GM19193 (cell line): ENCODE measurements around the gene KDM6A.

Experiments used
- POLR2A ChIP-seq: IDR thresholded peaks from 4 replicates; pipeline ENCODE4 v1.6.1; 2011; ENCODE audit not compliant: insufficient read depth, insufficient read length; ENCODE audit errors: extremely low read depth

KDM6A gene

GRCh38 chrX:45070116-45071007, 197.4 kb downstream of the KDM6A start:
- TF ChIP-seq POLR2A: no peak

DNA sequence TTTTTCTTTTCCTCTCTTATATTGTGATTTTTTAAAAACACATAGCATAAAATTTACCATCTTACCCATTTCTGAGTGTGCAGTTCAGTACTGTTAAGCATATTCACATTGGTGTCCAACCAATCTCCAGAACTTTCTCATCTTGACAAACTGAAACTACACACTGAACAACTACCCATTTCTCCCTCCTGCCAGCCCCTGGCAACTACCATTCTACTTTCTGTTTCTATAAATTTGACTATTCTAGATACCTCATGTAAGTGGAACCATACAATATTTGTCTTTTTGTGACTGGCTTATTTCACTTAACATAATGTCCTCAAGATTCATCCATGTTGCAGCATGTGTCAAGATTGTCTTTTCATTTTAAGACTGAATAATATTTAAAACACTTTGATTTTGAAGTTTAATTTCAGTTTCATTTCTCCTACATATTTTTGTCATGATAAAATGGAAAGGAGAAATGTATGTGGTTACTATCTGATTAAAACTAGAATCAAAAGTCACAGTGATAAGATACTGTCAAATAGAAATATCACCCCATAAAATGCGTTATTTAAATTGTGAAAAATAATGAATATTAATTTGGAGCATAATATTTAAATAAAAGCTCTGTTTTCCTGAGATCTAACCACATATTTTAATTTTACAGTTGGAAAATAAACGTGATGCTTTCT, 204.9 kb downstream of the KDM6A start:
- no peak for TF ChIP-seq POLR2A

GRCh38 chrX:45083314-45083713, 210.3 kb downstream of the KDM6A start:
- TF ChIP-seq POLR2A: no peak

DNA sequence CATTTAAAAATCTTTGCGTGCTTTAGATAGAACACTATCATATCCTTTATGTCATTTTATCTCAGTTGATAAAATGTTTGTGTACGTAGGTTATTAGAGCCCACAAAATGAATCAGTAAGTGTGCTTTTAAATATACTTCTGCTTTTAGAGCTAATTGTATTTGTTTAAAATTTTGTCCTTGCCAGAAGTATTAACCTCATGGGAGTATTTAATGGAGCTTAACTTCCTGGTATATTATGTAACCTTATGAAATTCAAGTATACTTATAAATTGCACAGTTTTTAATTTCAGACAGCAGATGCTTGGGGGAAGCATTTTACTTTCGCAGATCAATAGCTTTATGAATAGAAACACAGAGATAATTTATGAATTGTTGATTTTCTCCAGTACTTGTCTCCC, 237.5 kb downstream of the KDM6A start:
- no peak for TF ChIP-seq POLR2A

- no peak for TF ChIP-seq POLR2A
These were observed 253.2 kb downstream of the KDM6A start for GRCh38 chrX:45126158-45126557.

- no peak for TF ChIP-seq POLR2A
These were observed 256.0 kb downstream of the KDM6A start for GRCh38 chrX:45128896-45129454.

GRCh38 chrX:45133465-45133864, 260.5 kb downstream of the KDM6A start:
- TF ChIP-seq POLR2A: no peak

DNA sequence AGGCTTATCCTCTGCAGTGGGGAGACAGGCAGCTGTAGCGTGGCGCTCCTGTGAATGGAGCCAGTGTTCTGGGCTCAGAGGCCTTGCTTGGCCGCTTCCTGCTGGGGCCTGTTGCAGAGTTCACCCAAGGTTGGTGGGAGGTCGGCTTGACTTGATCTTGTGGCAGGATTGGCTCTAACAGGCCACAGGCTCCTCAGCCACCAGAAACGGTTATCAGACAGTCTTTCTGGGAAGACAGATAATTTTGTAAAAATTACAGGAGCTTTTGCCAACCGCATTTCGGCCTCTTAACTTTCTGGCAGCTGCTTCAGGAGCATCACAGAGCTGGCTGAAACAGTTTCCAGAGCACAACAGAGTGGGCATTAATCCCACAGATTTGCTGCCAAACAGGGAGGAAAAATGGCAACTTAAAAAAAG, 261.3 kb downstream of the KDM6A start:
- TF ChIP-seq POLR2A: no peak

DNA sequence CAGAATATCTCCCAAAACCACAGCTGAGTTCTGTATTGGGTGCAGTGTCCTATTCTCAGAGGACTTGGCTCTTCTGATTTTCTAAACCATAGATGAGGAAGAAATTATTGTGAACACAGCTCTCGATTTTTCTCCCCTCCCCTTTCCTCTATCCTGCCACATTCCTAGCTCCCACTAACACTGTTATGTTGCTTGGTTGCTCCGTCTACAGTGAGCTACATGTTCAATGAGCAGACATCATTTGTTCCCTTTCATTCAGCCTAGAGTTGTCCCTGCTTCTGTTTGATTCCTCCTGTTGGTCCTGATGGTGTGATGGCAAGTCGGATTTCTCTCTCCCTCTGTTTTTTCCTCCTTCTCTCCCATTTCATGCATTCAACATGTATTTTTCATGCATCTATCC, 261.8 kb downstream of the KDM6A start:
- no peak for TF ChIP-seq POLR2A

DNA sequence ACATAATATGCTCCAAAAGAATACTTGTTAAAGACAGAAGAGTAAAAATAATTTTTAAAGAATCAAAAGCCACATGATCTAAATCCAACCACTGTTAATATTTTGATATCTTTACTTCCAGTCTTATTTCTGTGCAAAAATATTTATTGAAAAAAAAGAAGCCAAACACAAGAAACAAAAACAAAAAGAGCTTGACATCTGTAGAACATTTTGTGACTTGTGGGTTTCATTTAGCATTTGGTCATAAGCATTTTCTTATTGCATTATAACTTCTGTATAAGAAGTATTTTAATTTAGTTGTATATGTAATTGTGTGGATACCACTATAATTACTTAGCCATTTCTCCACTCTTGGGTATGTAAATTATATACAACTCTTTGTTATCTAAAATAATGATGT, 264.5 kb downstream of the KDM6A start:
- no peak for TF ChIP-seq POLR2A

- no peak for TF ChIP-seq POLR2A
These were observed 265.5 kb downstream of the KDM6A start for GRCh38 chrX:45138525-45138924.

DNA sequence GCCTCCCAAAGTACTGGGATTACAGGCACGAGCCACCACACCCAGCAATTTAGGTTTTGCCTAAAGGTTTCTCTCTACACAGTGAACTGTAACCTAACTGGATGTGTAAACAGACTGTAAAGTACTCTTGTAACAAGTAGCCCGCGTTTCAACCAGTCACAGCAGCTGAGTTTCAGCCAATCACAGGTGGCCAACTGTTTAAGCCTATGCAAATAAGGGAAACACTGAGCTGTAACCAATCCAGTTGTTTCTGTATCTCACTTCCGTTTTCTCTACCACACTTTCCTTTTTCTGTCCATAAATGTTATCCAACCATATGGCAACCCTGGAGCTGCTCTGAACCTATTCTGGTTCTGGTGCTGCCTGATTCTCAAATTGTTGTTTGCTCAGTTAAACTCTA, 267.8 kb downstream of the KDM6A start:
- TF ChIP-seq POLR2A: no peak

DNA sequence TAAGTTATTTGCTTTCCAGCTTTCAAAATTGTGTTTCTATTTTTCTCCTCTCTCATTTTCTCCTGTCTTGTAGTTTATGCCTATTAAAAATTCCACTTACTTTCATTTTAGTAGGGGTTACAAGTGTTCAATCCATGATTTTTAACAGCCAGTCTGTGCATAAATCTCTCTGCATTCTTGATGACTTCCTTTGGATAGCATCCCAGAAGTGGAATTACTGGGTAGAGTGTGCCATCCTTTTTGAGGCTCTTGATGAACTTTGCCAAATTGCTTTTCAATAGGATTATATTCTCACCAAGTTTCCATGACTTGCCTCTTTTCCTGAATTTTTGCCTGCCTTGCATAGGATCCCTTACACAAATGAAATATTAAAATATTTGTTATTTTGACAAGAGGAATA, 269.2 kb downstream of the KDM6A start:
- TF ChIP-seq POLR2A: no peak

- TF ChIP-seq POLR2A: no peak
These were observed 270.5 kb downstream of the KDM6A start for GRCh38 chrX:45143455-45143854.

- TF ChIP-seq POLR2A: no peak
These were observed 272.7 kb downstream of the KDM6A start for GRCh38 chrX:45145492-45146215.
